OCI-LY7 (cell line): ENCODE data around the gene GPR89B.

Experiments
- EZH2phosphoT487 ChIP-seq: fragments of 200-600 bp; sonication (generic); IDR thresholded peaks from 2 replicates; pipeline ENCODE4 v1.6.1; 2018; ENCODE audit warnings: low read depth, borderline replicate concordance, mild to moderate bottlenecking, mixed run types, antibody characterized with exemption, low read length, moderate library complexity, mixed read lengths
- TF ChIP-seq, protein P1 (sequence below): fragments of 200-600 bp; sonication (generic); conservative IDR thresholded peaks from 2 replicates; pipeline ENCODE4 v1.5.1; 2014; ENCODE audit warnings: mild to moderate bottlenecking, antibody characterized with exemption, low read length, moderate library complexity, mixed read lengths

DNA sequence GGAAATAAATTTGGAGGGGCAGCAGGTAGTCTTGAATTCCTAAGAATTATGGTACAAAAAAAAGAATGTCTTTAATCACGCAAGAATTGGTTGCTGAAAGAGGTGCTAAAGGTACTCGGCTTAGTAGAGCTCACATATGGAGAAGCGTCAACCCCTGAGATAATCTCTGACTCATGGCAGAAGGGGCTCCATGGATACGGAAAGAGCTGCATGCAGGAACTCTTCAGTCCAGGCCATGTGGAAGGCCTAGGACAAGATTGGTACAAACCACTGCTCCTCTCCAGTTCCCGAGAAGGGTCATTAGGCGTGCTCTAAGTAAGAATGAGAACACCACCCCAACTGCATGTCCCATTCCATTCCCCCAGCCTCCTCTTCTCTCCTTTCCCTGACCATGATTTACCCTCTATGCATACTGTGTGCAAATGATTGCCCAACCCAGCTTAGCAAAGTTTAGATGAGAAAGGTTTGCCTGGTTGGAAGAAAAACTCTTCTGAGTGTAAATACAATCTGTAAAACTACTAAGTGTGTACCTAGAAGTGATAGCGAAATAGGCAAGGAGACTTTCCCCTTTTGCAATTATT is 14.8 kb upstream of the GPR89B start:
- TF ChIP-seq, protein P1, sequence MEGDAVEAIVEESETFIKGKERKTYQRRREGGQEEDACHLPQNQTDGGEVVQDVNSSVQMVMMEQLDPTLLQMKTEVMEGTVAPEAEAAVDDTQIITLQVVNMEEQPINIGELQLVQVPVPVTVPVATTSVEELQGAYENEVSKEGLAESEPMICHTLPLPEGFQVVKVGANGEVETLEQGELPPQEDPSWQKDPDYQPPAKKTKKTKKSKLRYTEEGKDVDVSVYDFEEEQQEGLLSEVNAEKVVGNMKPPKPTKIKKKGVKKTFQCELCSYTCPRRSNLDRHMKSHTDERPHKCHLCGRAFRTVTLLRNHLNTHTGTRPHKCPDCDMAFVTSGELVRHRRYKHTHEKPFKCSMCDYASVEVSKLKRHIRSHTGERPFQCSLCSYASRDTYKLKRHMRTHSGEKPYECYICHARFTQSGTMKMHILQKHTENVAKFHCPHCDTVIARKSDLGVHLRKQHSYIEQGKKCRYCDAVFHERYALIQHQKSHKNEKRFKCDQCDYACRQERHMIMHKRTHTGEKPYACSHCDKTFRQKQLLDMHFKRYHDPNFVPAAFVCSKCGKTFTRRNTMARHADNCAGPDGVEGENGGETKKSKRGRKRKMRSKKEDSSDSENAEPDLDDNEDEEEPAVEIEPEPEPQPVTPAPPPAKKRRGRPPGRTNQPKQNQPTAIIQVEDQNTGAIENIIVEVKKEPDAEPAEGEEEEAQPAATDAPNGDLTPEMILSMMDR: no peak
- TF ChIP-seq EZH2phosphoT487: no peak
